HCT116 (cell line): ENCODE results near the gene CC2D2B. TPM values are rescaled to one million over a fixed set of nuclear protein-coding genes. Genes with fewer than 3 reads are reported as not detected.

Source experiments
- CBX3 ChIP-seq: IDR thresholded peaks from 2 replicates; pipeline ENCODE4 v1.6.1; 2012; ENCODE audit warnings: low read depth
- CEBPB ChIP-seq: IDR thresholded peaks from 2 replicates; pipeline ENCODE4 v1.6.1; 2012; ENCODE audit warnings: low read depth
- JUND ChIP-seq: IDR thresholded peaks from 2 replicates; pipeline ENCODE4 v1.6.1; 2012
- POLR2AphosphoS5 ChIP-seq: IDR thresholded peaks from 2 replicates; pipeline ENCODE4 v1.6.1; 2011; ENCODE audit warnings: mild to moderate bottlenecking, low read depth, low read length, moderate library complexity
- SP1 ChIP-seq: IDR thresholded peaks from 2 replicates; pipeline ENCODE4 v1.6.1; 2012; ENCODE audit warnings: low read depth
- SRF ChIP-seq: IDR thresholded peaks from 2 replicates; pipeline ENCODE4 v1.6.1; 2012; ENCODE audit warnings: low read depth
- TCF7L2 ChIP-seq: IDR thresholded peaks from 2 replicates; pipeline ENCODE4 v1.7.0; 2011; ENCODE audit warnings: borderline replicate concordance, inconsistent platforms; ENCODE audit not compliant: insufficient read depth, insufficient read length; ENCODE audit errors: extremely low read depth
- YY1 ChIP-seq: IDR thresholded peaks from 2 replicates; pipeline ENCODE4 v1.6.1; 2011; ENCODE audit warnings: low read length, low read depth, moderate library complexity, mild to moderate bottlenecking; ENCODE audit not compliant: insufficient replicate concordance; ENCODE audit errors: extremely low read depth
- ZNF274 ChIP-seq: fragments of 200-500 bp; sonication (Bioruptor generic); IDR thresholded peaks from 2 replicates; pipeline ENCODE4 v1.6.1; 2014; ENCODE audit warnings: mild to moderate bottlenecking, low read depth, low read length, inconsistent platforms
- total RNA-seq: library from RNA; stranded (reverse); gene quantifications from one replicate; pipeline ENCODE4 v1.2.1, GENCODE V29; 2021; ENCODE audit not compliant: unreplicated experiment
- TF ChIP-seq, protein P1 (sequence below): IDR thresholded peaks from 2 replicates; pipeline ENCODE4 v1.6.1; 2012; ENCODE audit warnings: low read depth
- TF ChIP-seq, protein P2 (sequence below), 3 experiments: fragments of 200-600 bp in 1 of 3; sonication (generic) in 1 of 3; IDR thresholded peaks in 2 of 3; conservative IDR thresholded peaks in 1 of 3; 2 replicates each; pipeline ENCODE4 v1.5.1; 2012 to 2017; ENCODE audit warnings: low read depth in 2 of 3, low read length in 2 of 3, antibody characterized with exemption in 1 of 3, borderline replicate concordance in 1 of 3, control low read depth in 1 of 3, mild to moderate bottlenecking in 1 of 3, mixed read lengths in 1 of 3, mixed run types in 1 of 3, moderate library complexity in 1 of 3; ENCODE audit not compliant: insufficient read depth in 1 of 3

The CC2D2B gene
- total RNA-seq, 1 experiment from 2014 or later, result 0.20 TPM

DNA sequence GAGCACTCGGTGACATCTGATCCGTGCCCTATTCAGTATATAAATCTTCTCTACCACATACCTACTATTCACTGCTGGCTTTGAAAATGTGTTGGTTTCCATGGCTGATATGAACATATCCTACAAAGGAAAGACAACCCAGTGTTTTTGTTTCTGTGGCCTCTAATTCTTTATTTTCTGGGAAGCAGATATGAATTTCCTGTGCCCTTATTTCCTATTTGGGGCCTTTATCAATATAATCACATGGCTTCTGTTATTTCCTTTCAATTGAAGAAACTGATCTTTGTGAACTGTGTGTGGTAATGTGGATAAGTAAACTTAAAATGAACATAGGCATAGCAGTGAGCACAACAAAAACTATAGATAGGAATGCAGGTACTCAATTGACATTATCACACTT is 146.2 kb downstream of the CC2D2B start (continued):
- TF ChIP-seq, protein P1, sequence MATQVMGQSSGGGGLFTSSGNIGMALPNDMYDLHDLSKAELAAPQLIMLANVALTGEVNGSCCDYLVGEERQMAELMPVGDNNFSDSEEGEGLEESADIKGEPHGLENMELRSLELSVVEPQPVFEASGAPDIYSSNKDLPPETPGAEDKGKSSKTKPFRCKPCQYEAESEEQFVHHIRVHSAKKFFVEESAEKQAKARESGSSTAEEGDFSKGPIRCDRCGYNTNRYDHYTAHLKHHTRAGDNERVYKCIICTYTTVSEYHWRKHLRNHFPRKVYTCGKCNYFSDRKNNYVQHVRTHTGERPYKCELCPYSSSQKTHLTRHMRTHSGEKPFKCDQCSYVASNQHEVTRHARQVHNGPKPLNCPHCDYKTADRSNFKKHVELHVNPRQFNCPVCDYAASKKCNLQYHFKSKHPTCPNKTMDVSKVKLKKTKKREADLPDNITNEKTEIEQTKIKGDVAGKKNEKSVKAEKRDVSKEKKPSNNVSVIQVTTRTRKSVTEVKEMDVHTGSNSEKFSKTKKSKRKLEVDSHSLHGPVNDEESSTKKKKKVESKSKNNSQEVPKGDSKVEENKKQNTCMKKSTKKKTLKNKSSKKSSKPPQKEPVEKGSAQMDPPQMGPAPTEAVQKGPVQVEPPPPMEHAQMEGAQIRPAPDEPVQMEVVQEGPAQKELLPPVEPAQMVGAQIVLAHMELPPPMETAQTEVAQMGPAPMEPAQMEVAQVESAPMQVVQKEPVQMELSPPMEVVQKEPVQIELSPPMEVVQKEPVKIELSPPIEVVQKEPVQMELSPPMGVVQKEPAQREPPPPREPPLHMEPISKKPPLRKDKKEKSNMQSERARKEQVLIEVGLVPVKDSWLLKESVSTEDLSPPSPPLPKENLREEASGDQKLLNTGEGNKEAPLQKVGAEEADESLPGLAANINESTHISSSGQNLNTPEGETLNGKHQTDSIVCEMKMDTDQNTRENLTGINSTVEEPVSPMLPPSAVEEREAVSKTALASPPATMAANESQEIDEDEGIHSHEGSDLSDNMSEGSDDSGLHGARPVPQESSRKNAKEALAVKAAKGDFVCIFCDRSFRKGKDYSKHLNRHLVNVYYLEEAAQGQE, result no peak
- TF ChIP-seq CBX3 (no peak), SRF (no peak), YY1 (no peak), JUND (no peak), TCF7L2 (no peak), POLR2AphosphoS5 (no peak), CEBPB (no peak), SP1 (no peak), ZNF274 (no peak)
- TF ChIP-seq, protein P2, sequence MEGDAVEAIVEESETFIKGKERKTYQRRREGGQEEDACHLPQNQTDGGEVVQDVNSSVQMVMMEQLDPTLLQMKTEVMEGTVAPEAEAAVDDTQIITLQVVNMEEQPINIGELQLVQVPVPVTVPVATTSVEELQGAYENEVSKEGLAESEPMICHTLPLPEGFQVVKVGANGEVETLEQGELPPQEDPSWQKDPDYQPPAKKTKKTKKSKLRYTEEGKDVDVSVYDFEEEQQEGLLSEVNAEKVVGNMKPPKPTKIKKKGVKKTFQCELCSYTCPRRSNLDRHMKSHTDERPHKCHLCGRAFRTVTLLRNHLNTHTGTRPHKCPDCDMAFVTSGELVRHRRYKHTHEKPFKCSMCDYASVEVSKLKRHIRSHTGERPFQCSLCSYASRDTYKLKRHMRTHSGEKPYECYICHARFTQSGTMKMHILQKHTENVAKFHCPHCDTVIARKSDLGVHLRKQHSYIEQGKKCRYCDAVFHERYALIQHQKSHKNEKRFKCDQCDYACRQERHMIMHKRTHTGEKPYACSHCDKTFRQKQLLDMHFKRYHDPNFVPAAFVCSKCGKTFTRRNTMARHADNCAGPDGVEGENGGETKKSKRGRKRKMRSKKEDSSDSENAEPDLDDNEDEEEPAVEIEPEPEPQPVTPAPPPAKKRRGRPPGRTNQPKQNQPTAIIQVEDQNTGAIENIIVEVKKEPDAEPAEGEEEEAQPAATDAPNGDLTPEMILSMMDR (IDR thresholded peaks at IDR 0.05 in 2 of 3, conservative IDR thresholded peaks at IDR 0.05 in 1 of 3; ENCODE audit: borderline replicate concordance in 1 of 3, insufficient read depth in 1 of 3, low read depth in 2 of 3, low read length in 2 of 3), result no peak
